Measurements from ENCODE around the gene ZNF710.
"Not testable (repeated sequence)": the region's sequence is repeated elsewhere in the genome, so short reads cannot be mapped to it uniquely, and the experiment has no call there.

Gene ZNF710, protein sequence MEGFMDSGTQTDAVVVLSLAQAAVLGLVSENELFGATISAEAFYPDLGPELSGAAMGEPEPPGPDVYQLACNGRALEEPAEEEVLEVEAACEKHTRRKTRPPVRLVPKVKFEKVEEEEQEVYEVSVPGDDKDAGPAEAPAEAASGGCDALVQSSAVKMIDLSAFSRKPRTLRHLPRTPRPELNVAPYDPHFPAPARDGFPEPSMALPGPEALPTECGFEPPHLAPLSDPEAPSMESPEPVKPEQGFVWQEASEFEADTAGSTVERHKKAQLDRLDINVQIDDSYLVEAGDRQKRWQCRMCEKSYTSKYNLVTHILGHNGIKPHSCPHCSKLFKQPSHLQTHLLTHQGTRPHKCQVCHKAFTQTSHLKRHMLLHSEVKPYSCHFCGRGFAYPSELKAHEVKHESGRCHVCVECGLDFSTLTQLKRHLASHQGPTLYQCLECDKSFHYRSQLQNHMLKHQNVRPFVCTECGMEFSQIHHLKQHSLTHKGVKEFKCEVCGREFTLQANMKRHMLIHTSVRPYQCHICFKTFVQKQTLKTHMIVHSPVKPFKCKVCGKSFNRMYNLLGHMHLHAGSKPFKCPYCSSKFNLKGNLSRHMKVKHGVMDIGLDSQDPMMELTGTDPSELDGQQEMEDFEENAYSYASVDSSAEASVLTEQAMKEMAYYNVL

DNA sequence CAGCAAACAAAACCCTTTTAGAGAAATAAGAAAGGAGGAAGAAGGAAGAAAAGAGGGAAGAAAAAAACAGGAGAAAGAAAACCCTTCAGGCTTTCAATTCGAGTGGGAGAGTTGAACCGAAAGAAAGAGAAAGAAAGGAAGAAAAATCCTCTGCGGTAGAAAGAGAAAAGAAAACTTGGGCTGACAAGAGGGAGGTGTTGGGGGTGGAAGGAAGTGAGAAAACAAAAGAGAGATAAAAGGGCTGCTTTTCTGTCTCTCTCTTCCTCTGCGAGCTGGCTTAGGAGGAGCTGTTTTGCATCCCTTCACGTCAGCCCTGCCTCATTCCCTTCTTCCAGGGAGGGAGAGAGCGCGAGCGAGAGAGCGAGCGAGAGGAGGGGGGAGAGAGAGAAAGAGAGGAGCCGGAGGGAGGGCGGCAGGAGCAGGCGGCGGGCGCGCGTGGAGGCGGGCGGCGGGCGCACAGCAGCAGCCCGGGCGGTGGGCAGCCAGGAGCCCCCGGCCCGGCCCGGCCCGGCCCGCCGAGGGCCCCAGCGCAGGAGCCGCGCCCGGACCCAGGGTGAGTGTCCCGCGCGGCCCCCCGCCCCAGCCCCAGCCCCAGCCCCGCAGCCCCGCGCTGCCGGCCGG, at the start of gene ZNF710:
ZNF710 (plus strand) TSS at position 263 of the 621 bp plus-strand sequence. CDS start 65,814 bp downstream, outside the sequence.
- DNase-seq, result peak; percentile 27

DNA sequence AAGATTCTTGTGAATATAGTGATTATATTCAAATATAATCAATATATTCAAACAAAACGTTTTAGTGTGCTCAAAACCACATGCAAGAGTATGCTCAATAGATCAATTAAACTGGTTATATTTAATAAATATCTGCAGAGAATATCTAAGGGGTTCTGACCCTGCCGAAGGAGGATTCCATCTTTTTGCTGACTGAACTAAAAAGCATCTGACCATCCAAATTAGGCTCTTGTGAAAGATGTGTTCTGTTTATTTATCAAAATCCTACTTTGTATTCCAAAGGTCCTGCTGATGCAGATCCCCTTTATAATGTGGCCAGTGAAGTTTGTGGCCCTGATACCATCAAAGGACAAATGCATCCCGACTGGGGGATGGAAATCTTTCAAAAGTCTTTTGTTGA, 46.6 kb upstream of the ZNF710 start:
- DNase-seq, result no peak

DNA sequence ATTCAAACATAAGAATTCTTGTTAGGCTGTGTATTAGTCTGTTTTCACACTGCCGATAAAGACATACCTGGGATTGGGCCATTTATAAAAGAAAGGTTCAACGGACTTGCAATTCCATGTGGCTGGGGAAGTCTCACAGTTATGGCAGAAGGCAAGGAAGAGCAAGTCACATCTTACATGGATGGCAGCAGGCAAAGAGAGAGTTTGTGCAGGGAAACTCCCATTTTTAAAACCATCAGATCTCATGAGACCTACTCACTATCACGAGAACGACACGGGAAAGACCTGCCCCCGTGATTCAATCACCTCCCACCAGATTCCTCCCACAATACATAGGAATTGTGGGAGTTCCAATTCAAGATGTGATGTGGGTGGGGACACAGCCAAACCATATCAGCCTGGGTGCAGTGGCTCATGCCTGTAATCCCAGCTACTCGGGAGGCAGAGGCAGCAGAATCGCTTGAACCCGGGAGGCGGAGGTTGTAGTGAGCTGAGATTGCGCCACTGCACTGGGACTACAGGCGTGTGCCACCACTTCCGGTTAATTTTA, 45.6 kb upstream of the ZNF710 start:
- not testable (repeated sequence) for DNase-seq

DNA sequence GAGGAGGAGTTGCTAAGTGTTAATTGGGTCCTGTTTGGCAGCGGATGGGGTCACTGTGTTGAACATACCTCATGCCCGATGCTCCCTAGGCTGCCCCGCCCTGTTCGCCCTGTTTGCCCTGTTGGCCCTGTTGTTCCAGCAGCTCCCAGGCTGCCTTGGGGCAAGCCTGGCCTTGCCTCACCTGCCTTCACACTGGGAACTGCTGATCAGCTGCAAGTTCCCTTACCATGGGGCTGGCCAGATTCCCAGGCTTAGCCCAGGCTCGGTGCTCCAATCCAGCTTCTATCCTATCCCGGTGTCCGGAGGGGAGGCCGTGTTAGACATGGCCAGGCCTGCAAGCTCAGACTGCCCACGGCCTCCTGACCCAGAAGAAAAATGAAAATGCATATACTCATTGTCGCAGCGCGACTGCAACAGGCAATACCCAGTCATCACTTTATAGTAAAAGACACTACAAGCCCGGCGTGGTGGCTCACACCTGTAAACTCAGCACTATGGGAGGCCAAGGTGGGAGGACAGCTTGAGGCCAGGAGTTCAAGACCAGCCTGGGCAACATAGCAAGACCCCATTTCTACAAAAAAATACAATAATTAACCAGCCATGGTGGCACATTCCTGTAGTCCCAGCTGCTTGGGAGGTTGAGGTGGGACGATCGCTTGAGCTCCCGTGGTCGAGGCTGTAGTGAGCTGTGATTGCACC, 42.9 kb upstream of the ZNF710 start:
- no peak for DNase-seq

DNA sequence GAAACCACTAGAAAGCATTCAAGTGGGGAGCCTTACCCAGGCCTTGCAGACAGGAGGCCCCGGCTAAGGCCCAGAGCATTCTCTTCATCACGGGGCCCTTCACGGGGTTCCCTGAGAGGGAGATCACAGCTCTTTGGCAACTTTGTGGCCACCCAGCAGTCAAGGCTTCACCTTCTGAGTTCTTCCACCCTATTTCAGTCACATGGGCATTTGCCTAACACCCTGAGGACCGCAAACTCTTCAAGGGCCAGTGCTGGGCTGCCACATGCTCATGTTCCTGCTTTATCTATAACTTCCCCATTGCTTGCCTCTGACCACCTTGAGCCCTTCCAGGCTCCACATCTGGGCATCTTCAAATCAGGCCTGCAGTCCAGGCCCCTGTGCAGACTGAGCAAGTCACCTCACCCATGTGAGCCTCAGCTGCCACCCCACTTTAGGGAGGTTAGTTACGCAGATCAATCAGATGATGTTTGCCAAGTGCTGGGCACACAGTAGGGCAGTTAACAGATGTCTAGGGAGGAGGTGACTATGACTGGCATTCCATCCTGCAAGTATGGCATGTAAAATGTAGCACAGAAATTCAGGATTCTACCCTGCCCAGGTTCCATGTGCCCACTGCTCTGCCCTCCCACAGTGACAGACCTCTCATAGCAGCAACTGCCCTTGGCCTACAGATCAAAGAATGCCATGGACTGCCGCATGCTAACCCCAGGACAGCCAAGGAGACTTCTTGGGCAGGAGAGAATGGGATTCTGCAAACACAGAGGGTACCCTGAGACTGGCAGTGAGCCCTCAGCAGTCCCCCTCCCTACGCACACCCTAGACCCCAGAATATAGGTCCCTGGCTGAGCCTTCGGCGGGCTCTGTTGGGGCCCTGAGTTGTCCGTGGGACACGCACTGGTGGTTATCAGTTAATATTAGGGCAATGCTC, 37.6 kb upstream of the ZNF710 start:
- DNase-seq, result no peak

DNA sequence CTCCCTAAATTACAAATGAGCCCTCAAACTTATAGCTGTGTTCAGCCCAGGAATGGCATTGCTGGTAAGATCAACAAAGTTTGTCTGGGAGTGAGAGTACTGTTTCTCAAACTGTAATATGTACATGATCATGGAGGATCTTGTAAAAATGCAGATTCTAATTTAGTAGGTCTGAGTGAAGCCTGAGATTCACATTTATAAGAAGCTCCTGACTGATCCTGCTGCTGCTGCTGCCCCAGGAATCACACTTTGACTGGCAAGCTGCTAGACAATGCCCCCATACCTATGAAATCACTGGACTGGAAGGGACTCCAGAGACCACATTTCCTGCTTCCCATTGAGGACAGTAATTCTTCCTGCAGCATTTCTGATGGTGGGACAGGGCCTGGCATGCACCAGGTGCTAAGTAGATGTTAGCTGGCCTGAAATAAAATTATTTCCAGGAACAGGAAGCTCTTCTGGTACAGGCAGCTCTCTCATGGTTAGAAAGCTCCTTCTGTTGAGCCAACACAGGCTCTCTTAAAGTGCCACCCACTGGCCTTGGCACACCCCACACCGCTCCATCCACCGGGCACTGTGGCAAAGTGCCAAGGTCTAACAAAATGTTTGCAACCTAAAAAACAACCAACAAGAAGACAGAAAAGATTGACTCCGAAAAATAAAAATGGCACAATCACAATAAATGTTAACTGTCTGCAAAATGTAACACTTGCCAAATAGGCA, 36.7 kb upstream of the ZNF710 start:
- DNase-seq, result no peak

DNA sequence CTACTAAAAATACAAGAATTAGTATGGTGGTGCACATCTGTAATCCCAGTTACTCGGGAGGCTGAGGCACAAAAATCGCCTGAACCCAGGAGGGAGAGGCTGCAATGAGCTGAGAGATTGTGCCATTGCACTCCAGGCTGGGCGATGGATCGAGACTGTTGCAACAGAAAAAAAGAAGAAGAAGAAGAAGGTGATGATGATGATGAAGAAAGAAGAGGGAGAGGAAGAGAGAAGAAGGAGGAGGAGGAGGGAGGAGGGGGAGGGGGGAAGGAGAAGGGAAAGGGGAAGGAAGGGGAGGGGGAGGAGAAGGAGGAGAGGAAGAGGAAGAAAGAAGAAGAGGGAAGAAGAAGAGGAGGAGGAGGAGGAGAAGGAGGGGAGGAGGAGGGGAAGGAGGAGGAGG, 33.2 kb upstream of the ZNF710 start:
- DNase-seq, result no peak

DNA sequence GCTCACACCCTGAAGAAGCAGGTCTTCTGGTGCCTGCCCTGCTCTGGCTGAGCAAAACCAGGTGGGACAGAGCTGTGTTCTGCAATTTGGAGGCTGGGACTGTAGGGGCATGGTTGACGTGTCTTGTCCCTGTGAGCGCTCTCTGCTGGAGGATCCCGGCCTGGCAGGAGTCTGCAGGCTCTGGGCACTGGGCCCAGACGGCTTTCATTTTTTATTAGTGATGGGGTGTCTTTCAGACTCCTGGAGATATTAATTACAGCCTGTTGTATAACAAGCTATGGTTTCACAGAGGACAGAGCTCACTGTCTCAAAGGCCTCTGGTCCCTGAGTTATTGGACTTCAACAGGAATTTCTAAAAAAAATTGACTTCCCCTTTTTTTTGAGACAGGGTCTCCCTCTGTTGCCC, 29.5 kb upstream of the ZNF710 start:
- DNase-seq, result peak; percentile 57

DNA sequence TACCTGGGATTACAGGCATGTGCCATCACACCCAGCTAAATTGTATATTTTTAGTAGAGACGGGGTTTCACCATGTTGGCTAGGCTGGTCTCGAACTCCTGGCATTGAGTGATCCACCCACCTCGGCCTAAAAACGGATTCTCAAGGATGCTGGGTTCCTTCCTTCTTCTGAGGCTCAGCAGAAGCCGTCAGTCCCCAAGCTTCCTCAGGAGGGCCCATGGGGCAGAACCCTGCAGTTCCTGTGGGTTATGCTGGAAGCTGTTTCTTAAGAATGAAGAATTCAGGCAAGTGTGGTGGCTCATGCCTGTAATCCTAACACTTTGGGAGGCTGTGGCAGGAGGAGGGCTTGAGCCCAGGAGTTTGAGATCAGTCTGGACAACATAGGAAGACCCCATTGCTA, 29.0 kb upstream of the ZNF710 start:
- no peak for DNase-seq

DNA sequence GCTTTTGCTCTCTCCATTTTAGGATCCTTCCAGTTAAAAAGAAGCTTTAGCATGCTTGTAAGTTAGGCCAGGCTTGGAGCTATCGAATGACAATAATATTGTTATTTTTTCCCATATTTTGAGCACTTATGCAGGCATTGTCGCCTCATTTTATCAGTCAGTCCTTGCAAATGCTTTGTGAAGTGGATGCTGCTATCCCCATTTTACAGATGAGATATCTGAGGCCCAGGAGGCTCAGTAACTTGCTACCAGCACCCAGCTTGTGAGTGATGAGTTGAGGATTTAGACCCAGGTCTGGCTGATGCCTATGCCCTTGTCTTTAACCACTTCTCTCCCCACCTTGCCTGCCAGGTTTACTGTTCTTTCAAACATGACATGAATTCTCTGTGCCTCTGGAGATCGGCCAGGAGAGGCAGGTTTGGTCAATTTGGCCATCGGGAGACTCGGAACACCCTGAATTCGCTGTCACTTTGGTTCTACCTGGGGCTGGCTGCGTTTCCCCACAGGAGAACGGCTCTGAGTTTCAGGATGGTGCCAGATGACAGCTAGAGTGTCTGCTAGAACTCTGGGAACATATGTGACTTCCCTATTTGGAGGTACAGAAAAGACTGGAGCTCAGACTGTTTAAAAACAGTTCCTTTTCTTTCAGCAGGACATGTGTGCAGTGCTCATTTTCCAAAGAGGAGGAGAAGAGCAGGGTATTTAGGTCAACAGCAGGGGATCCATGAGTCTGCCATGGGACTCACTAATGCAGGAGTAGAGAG, 25.5 kb upstream of the ZNF710 start:
- no peak for DNase-seq

DNA sequence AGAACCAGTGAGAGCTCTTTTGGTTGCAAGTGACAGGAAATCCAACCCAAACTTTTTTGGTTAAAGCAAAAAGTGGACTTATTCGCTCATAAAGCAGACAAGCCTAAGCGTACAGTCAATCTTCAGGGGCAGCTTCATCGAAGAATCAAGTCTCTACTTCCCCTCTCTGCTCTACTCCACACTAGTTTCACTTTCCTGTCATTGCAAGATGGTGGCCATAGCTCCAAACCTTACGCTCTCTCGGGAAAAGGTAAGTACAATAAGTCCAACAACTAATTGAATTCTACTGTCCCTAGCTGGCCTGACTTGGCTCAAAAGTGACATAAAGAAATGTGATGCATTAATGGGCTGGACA, 24.9 kb upstream of the ZNF710 start:
- DNase-seq, result no peak

DNA sequence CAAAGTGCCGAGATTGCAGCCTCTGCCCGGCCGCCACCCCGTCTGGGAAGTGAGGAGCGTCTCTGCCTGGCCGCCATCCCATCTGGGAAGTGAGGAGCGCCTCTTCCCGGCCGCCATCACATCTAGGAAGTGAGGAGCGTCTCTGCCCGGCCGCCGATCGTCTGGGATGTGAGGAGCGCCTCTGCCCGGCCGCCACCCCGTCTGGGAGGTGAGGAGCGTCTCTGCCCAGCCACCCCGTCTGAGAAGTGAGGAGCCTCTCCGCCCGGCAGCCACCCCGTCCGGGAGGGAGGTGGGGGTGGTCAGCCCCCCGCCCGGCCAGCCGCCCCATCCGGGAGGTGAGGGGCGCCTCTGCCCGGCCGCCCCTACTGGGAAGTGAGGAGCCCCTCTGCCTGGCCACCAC, 23.3 kb upstream of the ZNF710 start:
- not testable (repeated sequence) for DNase-seq

DNA sequence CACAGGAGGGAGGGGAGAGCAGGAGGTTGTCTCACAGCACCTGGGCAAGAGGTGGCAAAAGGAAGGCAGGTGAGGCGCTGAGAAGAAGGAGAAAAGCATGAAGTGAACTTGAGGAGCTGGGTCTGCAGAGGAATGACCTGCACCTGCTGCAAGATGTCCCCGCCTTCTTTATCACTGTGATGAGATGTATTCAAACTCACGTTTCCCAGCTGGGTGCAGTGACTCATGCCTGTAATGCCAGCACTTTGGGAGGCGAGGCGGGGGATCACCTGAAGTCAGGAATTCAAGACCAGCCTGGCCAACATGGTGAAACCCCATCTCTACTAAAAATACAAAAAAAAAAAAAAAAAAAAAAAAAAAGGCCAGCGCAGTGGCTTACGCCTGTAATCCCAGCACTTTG, 22.2 kb upstream of the ZNF710 start:
- no peak for DNase-seq

DNA sequence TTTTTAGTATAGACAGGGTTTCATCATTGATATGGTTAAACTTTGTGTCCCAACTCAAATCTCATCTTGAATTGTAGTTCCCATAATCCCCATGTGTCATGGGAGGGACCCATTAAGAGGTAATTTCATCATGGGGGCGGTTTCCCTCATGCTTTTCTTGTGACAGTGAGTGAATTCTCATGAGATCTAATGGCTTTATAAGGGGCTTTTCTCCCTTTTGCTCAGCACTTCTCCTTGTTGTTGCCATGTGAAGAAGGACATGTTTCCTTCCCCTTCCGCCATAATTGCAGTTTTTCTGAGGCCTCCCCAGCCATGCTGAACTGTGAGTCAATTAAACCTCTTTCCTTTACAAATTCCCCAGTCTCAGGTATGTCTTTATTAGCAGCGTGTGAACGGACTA, 20.2 kb upstream of the ZNF710 start:
- DNase-seq, result no peak

DNA sequence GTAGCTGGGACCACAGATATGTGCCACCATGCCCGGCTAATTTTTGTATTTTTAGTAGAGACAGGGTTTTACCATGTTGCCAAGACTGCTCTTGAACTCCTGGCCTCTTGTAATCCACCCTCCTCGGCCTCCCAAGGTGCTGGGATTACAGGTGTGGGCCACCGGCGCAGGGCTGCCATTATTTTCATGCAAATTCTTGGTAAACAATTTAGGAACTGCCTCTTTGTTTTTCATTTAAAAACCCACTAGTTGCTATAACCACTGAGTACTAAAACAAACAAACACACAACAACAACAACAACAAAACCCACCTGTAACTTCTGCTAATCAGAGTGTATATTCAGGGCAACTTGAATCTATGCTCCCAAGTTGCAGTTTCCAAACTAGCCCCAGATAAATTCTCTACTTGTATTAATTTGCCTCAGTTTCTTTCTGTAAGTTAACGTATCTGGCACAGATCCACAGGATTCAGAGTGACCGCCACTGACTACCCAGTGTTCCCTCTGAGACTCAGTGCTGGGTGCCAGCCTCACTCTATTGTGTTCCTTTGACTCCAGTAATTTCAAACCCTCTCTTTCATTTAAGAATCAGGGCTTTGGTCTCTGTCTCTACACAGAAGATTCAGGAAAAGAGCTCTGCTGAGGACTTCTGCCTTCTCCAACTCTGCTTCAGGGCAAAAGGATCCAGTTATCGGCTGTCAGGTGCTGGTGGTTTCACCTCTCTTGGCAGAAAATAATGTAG, 18.6 kb upstream of the ZNF710 start:
- no peak for DNase-seq

DNA sequence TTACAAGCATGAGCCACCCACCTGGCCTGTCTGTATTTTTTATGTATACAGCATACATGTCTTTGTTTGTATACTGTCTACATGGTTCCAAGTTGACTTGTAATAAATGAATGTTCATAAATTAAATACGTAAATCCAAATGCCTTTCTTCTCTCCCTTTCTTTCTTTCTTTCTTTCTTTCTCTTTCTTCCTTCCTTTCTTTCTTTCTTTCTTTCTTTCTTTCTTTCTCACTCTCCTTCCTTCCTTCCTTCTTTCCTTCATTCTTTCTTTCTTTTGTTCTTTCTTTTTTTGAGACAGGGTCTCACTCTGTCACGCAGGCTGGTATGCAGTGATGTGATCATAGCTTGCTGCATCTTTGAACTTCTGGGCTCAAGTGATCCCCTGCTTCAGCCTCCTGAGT, 17.1 kb upstream of the ZNF710 start:
- DNase-seq, result no peak

DNA sequence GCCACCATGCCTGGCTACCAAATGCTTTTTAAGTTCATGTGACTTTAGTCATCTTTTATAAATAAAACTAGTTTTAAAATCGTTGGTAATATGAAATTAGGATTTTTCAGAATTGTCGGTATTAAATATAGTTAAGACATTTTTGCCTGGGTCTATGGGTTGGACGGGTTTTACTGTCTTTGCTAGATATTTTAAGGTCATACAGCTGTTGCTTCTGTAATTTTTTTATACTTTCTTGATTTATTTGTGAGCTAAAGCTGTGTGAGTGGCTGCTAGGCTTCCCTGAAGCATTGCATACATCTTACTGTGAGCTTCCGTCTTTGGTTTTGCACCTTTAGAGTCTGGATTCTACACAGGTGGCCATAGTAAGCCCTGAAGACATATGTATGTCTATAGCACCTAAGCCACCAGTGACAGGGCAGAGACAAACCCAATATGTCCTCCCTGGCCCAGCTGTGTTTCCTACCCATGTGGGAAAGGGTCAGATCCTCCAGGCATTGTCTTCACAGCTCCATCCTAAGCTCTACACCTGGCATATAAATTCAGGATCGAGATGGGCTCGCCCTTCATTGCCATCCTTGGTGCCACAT, 16.6 kb upstream of the ZNF710 start:
- DNase-seq, result no peak

DNA sequence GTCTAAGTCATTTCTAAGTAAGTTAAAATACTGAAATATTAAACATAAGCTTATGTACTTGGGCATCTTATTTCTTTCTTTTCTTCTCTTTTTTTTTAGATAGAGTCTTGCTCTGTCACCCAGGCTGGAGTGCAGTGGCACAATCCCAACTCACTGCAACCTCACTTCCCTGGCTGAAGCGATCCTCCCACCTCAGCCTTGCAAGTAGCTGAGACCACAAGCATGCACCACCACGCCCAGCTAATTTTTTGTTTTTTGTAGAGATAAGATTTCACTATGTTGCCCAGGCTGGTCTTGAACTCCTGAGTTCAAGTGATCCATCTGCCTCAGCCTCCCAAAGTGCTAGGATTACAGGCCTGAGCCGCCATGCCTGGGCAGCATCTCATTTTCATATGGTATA, 16.0 kb upstream of the ZNF710 start:
- DNase-seq, result no peak

DNA sequence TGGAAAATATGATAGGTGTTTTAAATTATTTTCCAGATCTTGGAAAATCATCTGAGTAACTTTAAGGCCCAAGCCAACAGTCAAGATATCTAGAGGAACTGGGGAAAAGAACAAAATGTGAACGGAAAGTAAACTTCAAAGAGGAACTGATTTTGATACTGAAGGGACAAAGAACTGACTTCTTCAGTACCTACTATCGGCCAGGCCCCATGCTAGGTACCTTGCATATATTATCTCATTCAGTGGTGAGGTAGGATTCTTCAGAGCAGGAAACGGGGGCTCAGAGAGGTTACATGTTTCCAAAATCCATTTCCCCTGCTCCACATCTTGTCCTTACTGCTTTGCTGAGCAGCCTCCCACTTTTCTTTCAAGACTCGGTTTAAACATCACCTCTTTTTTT, 9.8 kb upstream of the ZNF710 start:
- no peak for DNase-seq
